Transverse colon (tissue), 4 donors: Measurements from ENCODE around the gene CYFIP2. TPM values are rescaled to one million over a fixed set of nuclear protein-coding genes. Genes with fewer than 3 reads are reported as not detected.

ENCODE experiments used
- DNase-seq: peaks from one replicate; pipeline ENCODE4 v3.0.0-alpha.2; 2019
- H3K27ac ChIP-seq, 4 donors: fragments of 200-600 bp; sonication (generic); 2 replicates each; pipeline ENCODE4 v1.5.1; 2016 to 2018; ENCODE audit warnings: inconsistent platforms in 4 of 4
- H3K27me3 ChIP-seq: fragments of 200-600 bp; sonication (generic); 2 replicates; pipeline ENCODE4 v1.5.1; 2017; ENCODE audit warnings: inconsistent platforms
- H3K36me3 ChIP-seq, 4 donors: fragments of 200-600 bp; sonication (generic); 2 replicates each; pipeline ENCODE4 v1.5.1; 2017 to 2019; ENCODE audit warnings: inconsistent platforms in 4 of 4
- H3K4me1 ChIP-seq, 4 donors: fragments of 200-600 bp; sonication (generic); 2 replicates each; pipeline ENCODE4 v1.5.1; 2017 to 2020; ENCODE audit warnings: inconsistent platforms in 4 of 4
- H3K4me3 ChIP-seq, 4 donors: fragments of 200-600 bp; sonication (generic); 1 replicate in 1 of 4; 2 replicates in 3 of 4; pipeline versions ENCODE4 v1.5.1 to v1.6.1; 2017 to 2019; ENCODE audit warnings: inconsistent platforms in 4 of 4
- H3K9me3 ChIP-seq, 2 donors: fragments of 200-600 bp; sonication (generic); 2 replicates each; pipeline ENCODE4 v1.5.1; 2017 to 2019; ENCODE audit warnings: inconsistent platforms in 2 of 2
- CTCF ChIP-seq, 5 experiments: fragments of 200-600 bp in 3 of 5; fragments of 450-650 bp in 2 of 5; sonication (generic) in 3 of 5; IDR thresholded peaks; 1 replicate in 2 of 5; 2 replicates in 3 of 5; pipeline ENCODE4 v1.5.1; 2016 to 2017; ENCODE audit warnings: antibody characterized with exemption in 5 of 5, inconsistent platforms in 3 of 5, mild to moderate bottlenecking in 2 of 5, moderate library complexity in 1 of 5
- EP300 ChIP-seq: sonication (generic); formaldehyde crosslinking; IDR thresholded peaks from one replicate; pipeline ENCODE4 v1.6.1; 2017; ENCODE audit warnings: antibody characterized with exemption, low read depth
- POLR2A ChIP-seq: fragments of 450-650 bp; IDR thresholded peaks from one replicate; pipeline ENCODE4 v1.6.1; 2016; ENCODE audit warnings: antibody characterized with exemption, mild to moderate bottlenecking, moderate library complexity
- POLR2AphosphoS5 ChIP-seq, 3 donors: sonication (generic); formaldehyde crosslinking; IDR thresholded peaks; one replicate each; pipeline ENCODE4 v1.6.1; 2016; ENCODE audit warnings: antibody characterized with exemption in 3 of 3
- WGBS, 2 donors: methylation state at CpG; one replicate each; pipeline ENCODE4 v1.1.5; 2018; ENCODE audit warnings: low coverage in 1 of 2; 5-methylcytosine and 5-hydroxymethylcytosine counted together
- in situ Hi-C, 4 donors: fragments of 200-750 bp; cut with MboI; loops; one replicate each; pipeline versions ENCODE4 v1.15.0 to v1.15.1; 2017; ENCODE audit warnings: low sequenced_read_pairs in 3 of 4, low pct_ligation_motif_present in 1 of 4, low pct_unique_long_range_greater_than_20kb in 1 of 4
- intact Hi-C: fragments of 100-400 bp; cut with DNase I; formaldehyde crosslinking; loops from one replicate; pipeline ENCODE4 v1.15.1; 2023; ENCODE audit warnings: low total_unique reads
- total RNA-seq, 4 donors: library from RNA; depleted of rRNA; stranded (reverse); fragments of >200 nt; gene quantifications; one replicate each; pipeline ENCODE4 v1.1.0, GENCODE V29; 2016

CYFIP2 gene
- total RNA-seq, 4 donors from 2014 or later: 34.0 to 134 (median 41.6) TPM

DNA sequence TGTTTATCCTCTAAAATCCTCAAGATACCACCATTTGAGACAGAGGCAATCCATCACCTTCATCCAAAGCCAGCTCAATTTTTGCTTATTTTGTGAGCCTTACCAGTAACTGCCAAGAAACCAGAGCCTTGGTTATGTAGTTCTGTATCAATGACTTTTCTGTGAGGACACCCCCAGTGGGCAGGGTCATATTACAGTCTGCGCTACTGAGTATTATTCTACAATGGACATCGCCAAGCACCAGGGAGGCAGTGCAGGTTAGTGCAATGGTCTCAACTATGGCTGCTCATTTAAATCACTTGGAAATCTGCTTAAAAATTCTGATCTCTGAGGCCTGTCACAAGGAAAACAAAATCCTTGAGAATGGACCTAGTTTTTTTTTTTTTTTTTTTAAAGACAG, 103.6 kb downstream of the CYFIP2 start:
- Histone ChIP-seq H3K4me3 (no peak overlapping the region), H3K27me3 (no peaks in the 10 kb centered on the region), H3K9me3 (no peaks in the 10 kb centered on the region), H3K27ac (peak overlapping the region; percentile 74 to 80 (median 76)), H3K4me1 (peaks cover 0 to 18% (median 0%) of the 10 kb centered on the region in 4 donors), H3K36me3 (no peaks in the 10 kb centered on the region)
- in situ Hi-C loops: no loop called here
- TF ChIP-seq POLR2A: no peak
- no peak for TF ChIP-seq CTCF (IDR thresholded peaks at IDR 0.05)
- TF ChIP-seq POLR2AphosphoS5 (IDR thresholded peaks at IDR 0.05): no peak
- no peak for TF ChIP-seq EP300
- WGBS, 2 donors: 98% methylated on average over 2 of the region's 2 CpGs; no CpG with 5 or more reads in 1 of the 2 donors
- intact Hi-C loops: loop anchor here (10.0 kb wide), 1 partner anchor 105 kb away; no protein-coding TSS in a partner anchor
- no peak for DNase-seq

- no peaks in the 10 kb centered on the region for H3K36me3 ChIP-seq
- peaks cover 0 to 18% (median 0%) of the 10 kb centered on the region in 4 donors for H3K4me1 ChIP-seq
- peak overlapping the region; percentile 74 to 80 (median 76) for H3K27ac ChIP-seq
- no peak for DNase-seq
- no peak overlapping the region for H3K4me3 ChIP-seq
- no peaks in the 10 kb centered on the region for H3K27me3 ChIP-seq
- TF ChIP-seq EP300 (peak; percentile 53), POLR2A (no peak)
- in situ Hi-C loops (no loop called here), intact Hi-C loops (no loop called here)
- 64 to 72% methylated on average over 4 to 6 of the region's 6 CpGs for WGBS, 2 donors
- no peaks in the 10 kb centered on the region for H3K9me3 ChIP-seq
Observed at GRCh38 chr5:157370967-157371366, 105.0 kb downstream of the CYFIP2 start.

GRCh38 chr5:157371655-157372471, 105.9 kb downstream of the CYFIP2 start:
- Histone ChIP-seq H3K27me3 (no peaks in the 10 kb centered on the region), H3K27ac (peak overlapping the region; percentile 74 to 80 (median 76)), H3K4me1 (peaks cover 0 to 11% (median 0%) of the 10 kb centered on the region in 4 donors), H3K4me3 (no peak overlapping the region), H3K9me3 (no peaks in the 10 kb centered on the region), H3K36me3 (no peaks in the 10 kb centered on the region)
- no peak for DNase-seq
- in situ Hi-C loops: no loop called here
- intact Hi-C loops: no loop called here
- TF ChIP-seq EP300 (no peak), POLR2AphosphoS5 (IDR thresholded peaks at IDR 0.05) (no peak), CTCF (IDR thresholded peaks at IDR 0.05) (no peak), POLR2A (no peak)
- 57 to 72% methylated on average over 5 of the region's 5 CpGs for WGBS, 2 donors

- H3K27ac ChIP-seq: peak overlapping the region; percentile 74 to 80 (median 76)
- H3K36me3 ChIP-seq: no peaks in the 10 kb centered on the region
- 72 to 86% methylated on average over 4 of the region's 4 CpGs for WGBS, 2 donors
- H3K4me3 ChIP-seq: no peak overlapping the region
- TF ChIP-seq EP300: no peak
- TF ChIP-seq POLR2A: no peak
- no peak for TF ChIP-seq CTCF (IDR thresholded peaks at IDR 0.05)
- TF ChIP-seq POLR2AphosphoS5 (IDR thresholded peaks at IDR 0.05): no peak
- intact Hi-C loops: no loop called here
- DNase-seq: no peak
- H3K27me3 ChIP-seq: no peaks in the 10 kb centered on the region
- in situ Hi-C loops: no loop called here
- peaks cover 0 to 7% (median 0%) of the 10 kb centered on the region in 4 donors for H3K4me1 ChIP-seq
- no peaks in the 10 kb centered on the region for H3K9me3 ChIP-seq
Observed at GRCh38 chr5:157372472-157372822, 106.5 kb downstream of the CYFIP2 start.
